ENCODE results near the gene MEA1. TPM values are rescaled to one million over a fixed set of nuclear protein-coding genes. Genes with fewer than 3 reads are reported as not detected.

Gene MEA1
- total RNA-seq, 6 experiments from 2014 or later: 114 to 132 (median 118) TPM

DNA sequence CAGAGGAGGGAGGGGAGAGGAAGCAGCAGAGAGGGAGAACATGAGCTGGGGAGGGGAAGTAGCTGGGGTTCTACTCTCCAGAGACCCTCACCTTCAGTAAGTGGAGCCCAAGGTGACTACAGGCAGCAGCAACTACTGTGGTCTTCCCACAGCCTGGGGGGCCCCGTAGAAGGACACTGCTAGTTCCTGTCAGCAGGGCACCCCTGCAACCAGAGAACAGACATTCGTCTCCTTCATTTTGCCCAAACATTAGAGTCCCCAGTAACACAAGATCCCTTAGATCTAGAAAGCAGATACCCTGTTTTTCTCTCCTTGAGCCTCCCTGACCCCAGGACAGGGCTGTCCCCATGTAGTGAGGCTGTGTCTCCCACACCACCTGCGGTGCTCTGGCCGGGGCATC is 45.0 kb downstream of the MEA1 start:
- no peak overlapping the region for H3K27ac Mint-ChIP-seq
- no peak overlapping the region for H3K4me3 Mint-ChIP-seq
- H3K4me1 Mint-ChIP-seq (ENCODE audit: low read depth): peaks cover 20% of the 10 kb centered on the region
- H3K36me3 Mint-ChIP-seq (ENCODE audit: low read depth): no peaks in the 10 kb centered on the region
- TF ChIP-seq, protein P1, sequence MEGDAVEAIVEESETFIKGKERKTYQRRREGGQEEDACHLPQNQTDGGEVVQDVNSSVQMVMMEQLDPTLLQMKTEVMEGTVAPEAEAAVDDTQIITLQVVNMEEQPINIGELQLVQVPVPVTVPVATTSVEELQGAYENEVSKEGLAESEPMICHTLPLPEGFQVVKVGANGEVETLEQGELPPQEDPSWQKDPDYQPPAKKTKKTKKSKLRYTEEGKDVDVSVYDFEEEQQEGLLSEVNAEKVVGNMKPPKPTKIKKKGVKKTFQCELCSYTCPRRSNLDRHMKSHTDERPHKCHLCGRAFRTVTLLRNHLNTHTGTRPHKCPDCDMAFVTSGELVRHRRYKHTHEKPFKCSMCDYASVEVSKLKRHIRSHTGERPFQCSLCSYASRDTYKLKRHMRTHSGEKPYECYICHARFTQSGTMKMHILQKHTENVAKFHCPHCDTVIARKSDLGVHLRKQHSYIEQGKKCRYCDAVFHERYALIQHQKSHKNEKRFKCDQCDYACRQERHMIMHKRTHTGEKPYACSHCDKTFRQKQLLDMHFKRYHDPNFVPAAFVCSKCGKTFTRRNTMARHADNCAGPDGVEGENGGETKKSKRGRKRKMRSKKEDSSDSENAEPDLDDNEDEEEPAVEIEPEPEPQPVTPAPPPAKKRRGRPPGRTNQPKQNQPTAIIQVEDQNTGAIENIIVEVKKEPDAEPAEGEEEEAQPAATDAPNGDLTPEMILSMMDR (IDR thresholded peaks at IDR 0.05): no peak
- H3K27me3 Mint-ChIP-seq (ENCODE audit: insufficient read depth): no peaks in the 10 kb centered on the region; the same call in 1 of the 2 replicates
- no peaks in the 10 kb centered on the region for H3K9me3 Mint-ChIP-seq
- DNase-seq: no peak

DNA sequence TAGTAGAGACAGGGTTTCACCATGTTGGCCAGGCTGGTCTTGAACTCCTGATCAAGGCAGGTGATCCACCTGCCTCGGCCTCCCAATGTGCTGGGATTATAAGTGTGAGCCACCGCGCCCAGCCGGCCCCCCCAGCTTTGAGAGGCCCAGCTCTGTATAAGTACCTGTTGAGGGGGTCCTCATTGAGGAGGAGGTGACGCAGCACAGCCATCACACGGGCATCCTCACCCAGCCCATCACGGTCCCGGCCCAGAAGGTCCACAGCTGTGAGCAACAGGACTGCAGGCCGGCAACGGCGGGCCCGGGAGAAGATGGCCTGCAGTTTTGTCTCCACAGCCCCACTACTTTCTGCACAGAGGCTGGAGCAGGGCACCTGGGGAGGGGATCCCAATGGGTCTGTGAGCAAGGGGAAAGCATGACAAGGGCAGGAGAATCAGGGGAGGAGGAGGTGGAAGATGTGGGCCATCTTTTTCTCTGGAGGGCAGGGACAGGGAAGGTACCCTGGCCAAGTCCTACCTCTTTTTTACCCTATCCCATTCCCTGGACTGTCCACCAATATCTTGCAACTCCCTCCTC is 45.5 kb downstream of the MEA1 start:
- Mint-ChIP-seq H3K4me3 (no peak overlapping the region), H3K27ac (no peak overlapping the region), H3K27me3 (ENCODE audit: insufficient read depth) (no peaks in the 10 kb centered on the region; the same call in 1 of the 2 replicates), H3K36me3 (ENCODE audit: low read depth) (no peaks in the 10 kb centered on the region), H3K4me1 (ENCODE audit: low read depth) (peaks cover 20% of the 10 kb centered on the region), H3K9me3 (no peaks in the 10 kb centered on the region)
- TF ChIP-seq, protein P1 (IDR thresholded peaks at IDR 0.05): no peak
- DNase-seq: no peak

DNA sequence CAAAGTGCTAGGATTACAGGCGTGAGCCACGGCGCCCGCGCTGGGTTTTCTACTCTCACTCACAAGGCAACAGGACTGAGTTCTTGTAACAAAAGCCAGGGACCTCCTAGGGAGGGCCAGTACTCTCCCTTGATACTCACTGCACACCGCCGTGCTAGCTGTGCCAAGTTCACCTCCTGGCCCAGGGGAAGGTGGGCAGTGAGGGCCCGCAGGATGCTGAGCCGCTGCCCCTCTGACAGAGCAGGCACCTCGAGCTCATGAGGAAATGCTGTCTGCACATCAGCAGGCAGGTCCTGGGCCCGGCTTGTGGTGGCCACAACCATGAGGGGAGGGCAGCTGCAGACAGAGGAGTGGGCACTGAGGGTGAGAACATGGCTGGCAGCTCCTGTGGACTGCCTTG is 46.5 kb downstream of the MEA1 start:
- Mint-ChIP-seq H3K9me3 (no peaks in the 10 kb centered on the region), H3K36me3 (ENCODE audit: low read depth) (peaks cover 5% of the 10 kb centered on the region; the same call in 1 of the 2 replicates)

DNA sequence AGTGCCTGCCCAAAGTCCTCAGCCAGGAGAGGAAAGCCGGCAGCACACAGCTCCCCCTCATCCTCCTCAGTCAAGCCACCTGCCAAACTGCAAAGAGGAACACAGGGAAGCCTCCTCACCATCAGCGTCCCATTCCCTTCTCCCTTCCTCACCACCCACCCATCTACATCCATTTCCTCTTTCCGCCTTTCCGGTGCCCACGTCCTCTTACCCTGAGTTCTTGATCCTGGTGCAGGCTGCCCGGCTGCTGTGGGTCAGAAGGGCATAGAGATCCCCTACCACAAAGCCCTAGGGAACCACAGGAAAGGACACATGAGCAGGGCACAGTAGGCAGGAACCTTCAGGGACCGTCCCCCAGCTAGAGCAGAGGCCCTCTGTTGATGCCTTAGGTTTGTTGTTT is 47.2 kb downstream of the MEA1 start:
- TF ChIP-seq, protein P1 (IDR thresholded peaks at IDR 0.05): no peak
- Mint-ChIP-seq H3K4me3 (no peak overlapping the region), H3K27ac (no peak overlapping the region), H3K36me3 (ENCODE audit: low read depth) (peaks cover 12% of the 10 kb centered on the region), H3K4me1 (ENCODE audit: low read depth) (peaks cover 20% of the 10 kb centered on the region), H3K9me3 (no peaks in the 10 kb centered on the region), H3K27me3 (ENCODE audit: insufficient read depth) (no peaks in the 10 kb centered on the region; the same call in 1 of the 2 replicates)
- DNase-seq: no peak

More for the DNA sequence above, 46.5 kb downstream of the MEA1 start:
- DNase-seq: no peak
- Mint-ChIP-seq H3K4me3 (no peak overlapping the region), H3K27me3 (ENCODE audit: insufficient read depth) (no peaks in the 10 kb centered on the region; the same call in 1 of the 2 replicates), H3K4me1 (ENCODE audit: low read depth) (peaks cover 20% of the 10 kb centered on the region), H3K27ac (no peak overlapping the region)
- TF ChIP-seq, protein P1 (IDR thresholded peaks at IDR 0.05): no peak

DNA sequence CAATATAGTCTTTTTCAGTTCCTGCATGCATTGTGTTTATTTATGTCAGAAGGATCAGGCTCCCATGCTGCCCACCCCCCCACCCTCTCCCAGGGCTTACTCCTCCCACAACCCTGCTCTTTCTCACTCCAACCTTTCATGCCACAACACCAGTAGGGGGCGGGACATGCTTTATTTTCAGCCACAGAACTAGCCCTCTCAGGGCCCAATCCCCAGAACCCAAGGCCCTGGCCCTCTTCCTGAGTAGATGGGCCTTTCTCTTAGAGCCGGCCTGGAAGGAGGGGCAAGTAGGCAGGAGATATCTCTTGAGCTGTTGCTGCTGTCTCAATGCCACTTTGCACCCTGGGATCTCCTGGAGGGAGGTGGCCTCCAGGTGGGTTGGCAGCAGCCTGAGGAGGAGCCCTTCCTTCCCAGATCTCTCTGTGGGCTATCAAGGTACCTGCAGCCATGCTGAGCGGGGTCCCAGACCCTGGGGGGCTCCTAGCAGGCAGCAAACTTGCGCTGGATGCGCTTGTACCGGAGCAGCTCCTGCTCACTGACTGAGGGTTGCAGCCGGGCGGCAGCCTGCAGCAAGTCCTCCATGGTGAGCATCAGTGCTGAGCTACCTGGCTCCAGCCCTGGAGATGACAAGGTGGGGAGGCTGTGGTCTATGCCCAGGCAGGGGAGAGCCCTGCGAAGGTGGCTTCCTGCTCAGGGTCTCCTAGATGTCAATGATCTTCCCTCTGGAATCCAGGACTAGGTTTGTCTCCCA is 49.7 kb downstream of the MEA1 start:
- peak; percentile 30 for DNase-seq
- Mint-ChIP-seq H3K36me3 (ENCODE audit: low read depth) (peaks cover 13% of the 10 kb centered on the region), H3K4me1 (ENCODE audit: low read depth) (peaks cover 29% of the 10 kb centered on the region), H3K4me3 (no peak overlapping the region), H3K27me3 (ENCODE audit: insufficient read depth) (peaks cover 2% of the 10 kb centered on the region), H3K27ac (no peak overlapping the region), H3K9me3 (no peaks in the 10 kb centered on the region)
- TF ChIP-seq, protein P1 (IDR thresholded peaks at IDR 0.05): peak; percentile 68
